ENCODE data around the gene RGMB.

DNA sequence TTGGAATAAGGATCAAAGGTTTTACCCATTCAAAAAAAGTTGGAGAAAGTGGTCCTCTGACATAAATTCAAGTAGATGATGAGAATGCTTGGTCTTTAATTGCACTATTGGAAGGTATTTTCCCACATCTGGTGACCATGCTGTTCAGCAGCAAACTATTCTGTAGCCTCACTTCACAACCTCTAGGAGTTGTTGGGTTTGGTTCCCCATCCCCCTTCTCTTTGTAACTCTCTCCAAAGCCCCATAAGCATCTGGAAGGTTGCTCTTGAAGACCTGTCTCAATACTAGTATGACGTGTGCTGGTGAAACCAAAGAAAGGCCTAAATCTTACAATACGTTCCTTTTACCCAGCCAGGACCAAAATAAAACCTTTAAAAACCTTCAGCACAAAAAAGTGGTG, 8.5 kb downstream of the RGMB start:
- TF ChIP-seq, protein P1, sequence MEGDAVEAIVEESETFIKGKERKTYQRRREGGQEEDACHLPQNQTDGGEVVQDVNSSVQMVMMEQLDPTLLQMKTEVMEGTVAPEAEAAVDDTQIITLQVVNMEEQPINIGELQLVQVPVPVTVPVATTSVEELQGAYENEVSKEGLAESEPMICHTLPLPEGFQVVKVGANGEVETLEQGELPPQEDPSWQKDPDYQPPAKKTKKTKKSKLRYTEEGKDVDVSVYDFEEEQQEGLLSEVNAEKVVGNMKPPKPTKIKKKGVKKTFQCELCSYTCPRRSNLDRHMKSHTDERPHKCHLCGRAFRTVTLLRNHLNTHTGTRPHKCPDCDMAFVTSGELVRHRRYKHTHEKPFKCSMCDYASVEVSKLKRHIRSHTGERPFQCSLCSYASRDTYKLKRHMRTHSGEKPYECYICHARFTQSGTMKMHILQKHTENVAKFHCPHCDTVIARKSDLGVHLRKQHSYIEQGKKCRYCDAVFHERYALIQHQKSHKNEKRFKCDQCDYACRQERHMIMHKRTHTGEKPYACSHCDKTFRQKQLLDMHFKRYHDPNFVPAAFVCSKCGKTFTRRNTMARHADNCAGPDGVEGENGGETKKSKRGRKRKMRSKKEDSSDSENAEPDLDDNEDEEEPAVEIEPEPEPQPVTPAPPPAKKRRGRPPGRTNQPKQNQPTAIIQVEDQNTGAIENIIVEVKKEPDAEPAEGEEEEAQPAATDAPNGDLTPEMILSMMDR (IDR thresholded peaks at IDR 0.05; ENCODE audit: low read length), result no peak
- no peak for TF ChIP-seq EZH2 (IDR thresholded peaks at IDR 0.05; ENCODE audit: borderline replicate concordance, low read length)
